GM12865 (cell line): ENCODE measurements around the gene SAE1.

Source experiments
- DNase-seq: peaks from one replicate; pipeline ENCODE4 v3.0.0; 2010; ENCODE audit warnings: low read depth
- H3K4me3 ChIP-seq: 2 replicates; pipeline ENCODE4 v1.5.1; 2011; ENCODE audit warnings: mild to moderate bottlenecking, low read depth, low read length, control low read depth
- CTCF ChIP-seq: IDR thresholded peaks from 2 replicates; pipeline ENCODE4 v1.5.1; 2011; ENCODE audit warnings: low read length, control low read depth, low read depth, inconsistent platforms; ENCODE audit not compliant: insufficient read depth; ENCODE audit errors: missing control alignments

Gene SAE1

GRCh38 chr19:47142779-47143178 lies 12.1 kb downstream of the SAE1 start:
- H3K4me3 ChIP-seq, result no peak overlapping the region
- no peak for TF ChIP-seq CTCF
- DNase-seq, result no peak

- no peak for DNase-seq
- H3K4me3 ChIP-seq, result no peak overlapping the region
- TF ChIP-seq CTCF, result no peak
Measured at GRCh38 chr19:47143322-47144073, 12.9 kb downstream of the SAE1 start.

- TF ChIP-seq CTCF, result no peak
- no peak for DNase-seq
- no peak overlapping the region for H3K4me3 ChIP-seq
Measured at GRCh38 chr19:47144630-47145029, 14.0 kb downstream of the SAE1 start.

GRCh38 chr19:47145639-47146486 lies 15.2 kb downstream of the SAE1 start:
- no peak overlapping the region for H3K4me3 ChIP-seq
- TF ChIP-seq CTCF, result no peak
- DNase-seq, result no peak

GRCh38 chr19:47146920-47147319 lies 16.3 kb downstream of the SAE1 start:
- TF ChIP-seq CTCF, result no peak
- H3K4me3 ChIP-seq, result no peak overlapping the region
- DNase-seq, result no peak

- no peak for TF ChIP-seq CTCF
- no peak for DNase-seq
- H3K4me3 ChIP-seq, result no peak overlapping the region
Measured at GRCh38 chr19:47151627-47152026, 21.0 kb downstream of the SAE1 start.
